Measurements from ENCODE around the gene OPCML.

- TF ChIP-seq POLR2A (IDR thresholded peaks at IDR 0.05; ENCODE audit: low read depth) (no peak), POLR2AphosphoS5 (IDR thresholded peaks at IDR 0.05) (no peak), CTCF (IDR thresholded peaks at IDR 0.05) (no peak)
These were observed 294.3 kb downstream of the OPCML start for GRCh38 chr11:133238027-133238426.

All from esophagus muscularis mucosa (tissue), 3 donors.